HL-60 (cell line): ENCODE data around the gene ADD1.

ENCODE experiments used
- DNase-seq, 2 experiments: peaks; one replicate each; pipeline ENCODE4 v3.0.0-alpha.2; 2010 to 2020; ENCODE audit warnings: low read depth in 1 of 2, low spot score in 1 of 2
- H3K27ac ChIP-seq: fragments of 250-450 bp; sonication (Bioruptor Pico); replicated peaks from 2 replicates; pipeline ENCODE4 v1.5.1; 2020; ENCODE audit warnings: mild to moderate bottlenecking, moderate library complexity
- H3K27me3 ChIP-seq: fragments of 250-450 bp; sonication (Bioruptor Pico); 2 replicates; pipeline ENCODE4 v1.5.1; 2021; ENCODE audit warnings: mild to moderate bottlenecking, moderate library complexity; ENCODE audit not compliant: insufficient read depth, poor library complexity, severe bottlenecking
- H3K4me3 ChIP-seq: replicated peaks from 2 replicates; pipeline ENCODE4 v1.5.1; 2011; ENCODE audit warnings: mild to moderate bottlenecking, control low read depth, low read length; ENCODE audit not compliant: insufficient read depth
- GABPA ChIP-seq: IDR thresholded peaks from 2 replicates; pipeline ENCODE4 v1.6.1; 2012; ENCODE audit warnings: low read depth
- POLR2AphosphoS5 ChIP-seq: IDR thresholded peaks from 2 replicates; pipeline ENCODE4 v1.6.1; 2012; ENCODE audit warnings: low read depth
- SPI1 ChIP-seq: IDR thresholded peaks from 2 replicates; pipeline ENCODE4 v1.6.1; 2012; ENCODE audit warnings: low read depth, mild to moderate bottlenecking, borderline replicate concordance
- TF ChIP-seq, protein P1 (sequence below): IDR thresholded peaks from one replicate; pipeline ENCODE4 v1.5.1; 2011; ENCODE audit warnings: low read length, control low read depth, inconsistent platforms; ENCODE audit not compliant: insufficient read depth
- TF ChIP-seq, protein P2 (sequence below): IDR thresholded peaks from 2 replicates; pipeline ENCODE4 v1.6.1; 2012; ENCODE audit warnings: low read depth; ENCODE audit not compliant: insufficient replicate concordance

ADD1 gene

DNA sequence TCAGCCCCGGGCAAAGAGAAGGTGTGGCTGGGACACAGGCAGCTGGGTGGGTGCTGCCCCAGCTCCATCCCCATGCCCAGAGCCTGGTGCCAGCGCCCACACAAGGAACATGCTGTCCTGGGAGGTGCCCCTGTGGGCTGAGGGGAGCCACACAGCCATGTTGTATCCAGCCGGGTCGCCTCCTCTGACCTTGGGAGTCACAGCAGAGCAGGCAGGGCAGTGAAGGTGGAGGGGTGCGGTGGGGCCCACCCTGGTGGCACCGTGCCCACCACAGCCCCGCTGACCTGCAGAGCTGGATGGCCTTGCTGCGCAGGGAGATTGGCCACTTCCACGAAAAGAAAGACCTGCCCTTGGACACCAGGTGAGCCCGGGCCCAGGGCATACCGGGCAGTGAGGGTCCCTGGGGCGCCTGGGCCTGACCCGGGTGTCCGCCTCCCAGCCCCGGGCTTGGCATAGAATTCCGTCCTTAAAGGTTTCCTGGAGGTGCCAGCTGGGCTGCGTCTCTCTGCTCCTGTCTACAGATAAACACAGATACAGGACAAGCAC, 18.7 kb upstream of the ADD1 start:
- H3K27me3 ChIP-seq = no peaks in the 10 kb centered on the region
- no peak overlapping the region for H3K4me3 ChIP-seq
- H3K27ac ChIP-seq = no peak overlapping the region
- no peak for DNase-seq
- TF ChIP-seq POLR2AphosphoS5 = no peak
- TF ChIP-seq, protein P1, sequence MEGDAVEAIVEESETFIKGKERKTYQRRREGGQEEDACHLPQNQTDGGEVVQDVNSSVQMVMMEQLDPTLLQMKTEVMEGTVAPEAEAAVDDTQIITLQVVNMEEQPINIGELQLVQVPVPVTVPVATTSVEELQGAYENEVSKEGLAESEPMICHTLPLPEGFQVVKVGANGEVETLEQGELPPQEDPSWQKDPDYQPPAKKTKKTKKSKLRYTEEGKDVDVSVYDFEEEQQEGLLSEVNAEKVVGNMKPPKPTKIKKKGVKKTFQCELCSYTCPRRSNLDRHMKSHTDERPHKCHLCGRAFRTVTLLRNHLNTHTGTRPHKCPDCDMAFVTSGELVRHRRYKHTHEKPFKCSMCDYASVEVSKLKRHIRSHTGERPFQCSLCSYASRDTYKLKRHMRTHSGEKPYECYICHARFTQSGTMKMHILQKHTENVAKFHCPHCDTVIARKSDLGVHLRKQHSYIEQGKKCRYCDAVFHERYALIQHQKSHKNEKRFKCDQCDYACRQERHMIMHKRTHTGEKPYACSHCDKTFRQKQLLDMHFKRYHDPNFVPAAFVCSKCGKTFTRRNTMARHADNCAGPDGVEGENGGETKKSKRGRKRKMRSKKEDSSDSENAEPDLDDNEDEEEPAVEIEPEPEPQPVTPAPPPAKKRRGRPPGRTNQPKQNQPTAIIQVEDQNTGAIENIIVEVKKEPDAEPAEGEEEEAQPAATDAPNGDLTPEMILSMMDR = no peak
- no peak for TF ChIP-seq SPI1
- TF ChIP-seq, protein P2, sequence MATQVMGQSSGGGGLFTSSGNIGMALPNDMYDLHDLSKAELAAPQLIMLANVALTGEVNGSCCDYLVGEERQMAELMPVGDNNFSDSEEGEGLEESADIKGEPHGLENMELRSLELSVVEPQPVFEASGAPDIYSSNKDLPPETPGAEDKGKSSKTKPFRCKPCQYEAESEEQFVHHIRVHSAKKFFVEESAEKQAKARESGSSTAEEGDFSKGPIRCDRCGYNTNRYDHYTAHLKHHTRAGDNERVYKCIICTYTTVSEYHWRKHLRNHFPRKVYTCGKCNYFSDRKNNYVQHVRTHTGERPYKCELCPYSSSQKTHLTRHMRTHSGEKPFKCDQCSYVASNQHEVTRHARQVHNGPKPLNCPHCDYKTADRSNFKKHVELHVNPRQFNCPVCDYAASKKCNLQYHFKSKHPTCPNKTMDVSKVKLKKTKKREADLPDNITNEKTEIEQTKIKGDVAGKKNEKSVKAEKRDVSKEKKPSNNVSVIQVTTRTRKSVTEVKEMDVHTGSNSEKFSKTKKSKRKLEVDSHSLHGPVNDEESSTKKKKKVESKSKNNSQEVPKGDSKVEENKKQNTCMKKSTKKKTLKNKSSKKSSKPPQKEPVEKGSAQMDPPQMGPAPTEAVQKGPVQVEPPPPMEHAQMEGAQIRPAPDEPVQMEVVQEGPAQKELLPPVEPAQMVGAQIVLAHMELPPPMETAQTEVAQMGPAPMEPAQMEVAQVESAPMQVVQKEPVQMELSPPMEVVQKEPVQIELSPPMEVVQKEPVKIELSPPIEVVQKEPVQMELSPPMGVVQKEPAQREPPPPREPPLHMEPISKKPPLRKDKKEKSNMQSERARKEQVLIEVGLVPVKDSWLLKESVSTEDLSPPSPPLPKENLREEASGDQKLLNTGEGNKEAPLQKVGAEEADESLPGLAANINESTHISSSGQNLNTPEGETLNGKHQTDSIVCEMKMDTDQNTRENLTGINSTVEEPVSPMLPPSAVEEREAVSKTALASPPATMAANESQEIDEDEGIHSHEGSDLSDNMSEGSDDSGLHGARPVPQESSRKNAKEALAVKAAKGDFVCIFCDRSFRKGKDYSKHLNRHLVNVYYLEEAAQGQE = no peak
- no peak for TF ChIP-seq GABPA

DNA sequence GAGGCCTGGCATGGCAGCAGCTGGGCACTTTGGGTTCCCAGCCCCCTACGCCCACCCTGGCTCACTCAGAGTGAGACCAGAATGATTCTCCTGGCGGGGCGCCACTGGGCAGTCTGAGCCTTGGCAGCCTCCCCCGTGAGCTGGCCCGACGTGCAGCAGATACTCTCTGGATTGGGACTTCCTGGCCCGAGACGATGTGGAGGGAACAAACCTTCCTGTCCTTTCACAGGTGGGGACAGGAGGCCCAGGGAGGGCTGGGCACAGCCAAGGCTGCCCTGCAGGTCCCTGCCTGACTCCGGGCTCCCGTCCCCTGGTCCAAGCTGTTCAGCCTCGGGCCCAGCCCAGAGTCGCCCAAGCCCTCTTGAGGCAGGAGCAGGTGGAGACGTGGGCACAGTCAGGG, 17.9 kb upstream of the ADD1 start:
- no peak for DNase-seq
- TF ChIP-seq, protein P1 = no peak
- TF ChIP-seq, protein P2 = no peak
- TF ChIP-seq GABPA = no peak
- no peak for TF ChIP-seq SPI1
- TF ChIP-seq POLR2AphosphoS5 = no peak
- no peak overlapping the region for H3K4me3 ChIP-seq
- H3K27ac ChIP-seq = no peak overlapping the region
- no peaks in the 10 kb centered on the region for H3K27me3 ChIP-seq

DNA sequence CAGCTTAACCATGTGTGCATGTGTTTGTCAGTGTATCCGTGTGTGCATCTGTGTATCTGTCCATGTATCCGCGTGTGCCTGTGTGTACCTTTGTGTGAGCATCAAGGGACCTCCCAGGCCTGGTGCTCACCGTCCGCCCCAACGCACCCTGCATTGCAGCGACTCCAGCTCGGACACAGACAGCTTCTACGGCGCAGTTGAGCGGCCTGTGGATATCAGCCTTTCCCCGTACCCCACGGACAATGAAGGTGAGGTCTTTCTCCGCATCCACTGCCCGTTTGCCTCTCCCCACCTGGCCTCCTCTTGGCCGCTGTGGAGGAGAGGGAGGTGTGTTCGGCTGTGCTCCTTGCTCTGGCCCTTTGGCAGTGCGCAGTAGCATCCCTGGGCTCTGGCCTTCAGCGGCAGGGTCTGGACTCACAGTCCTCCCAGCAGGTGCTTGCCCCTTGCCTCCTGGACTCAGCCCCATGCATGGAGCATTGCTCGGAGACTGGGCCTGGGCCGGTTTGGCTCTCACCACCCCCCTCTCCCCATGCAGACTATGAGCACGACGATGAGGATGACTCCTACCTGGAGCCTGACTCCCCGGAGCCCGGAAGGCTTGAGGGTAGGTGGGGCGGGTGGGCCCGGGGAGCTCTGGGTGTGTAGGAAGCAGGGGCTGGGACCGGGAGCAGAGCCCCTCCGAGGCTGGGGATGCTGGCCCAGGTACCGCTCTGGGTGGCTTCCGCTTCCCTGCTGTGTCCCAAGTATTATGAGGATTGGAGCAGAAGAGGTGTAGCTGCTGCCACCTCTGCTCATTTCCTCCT, 16.4 kb upstream of the ADD1 start:
- H3K27ac ChIP-seq = no peak overlapping the region
- H3K27me3 ChIP-seq = no peaks in the 10 kb centered on the region
- no peak overlapping the region for H3K4me3 ChIP-seq
- TF ChIP-seq POLR2AphosphoS5 = no peak
- no peak for TF ChIP-seq SPI1
- no peak for TF ChIP-seq GABPA
- TF ChIP-seq, protein P2 = no peak
- TF ChIP-seq, protein P1 = no peak
- no peak for DNase-seq
